Fibroblast of mammary gland (primary cell): ENCODE results near the gene LRP8.

Source experiments
- DNase-seq: peaks from one replicate; pipeline ENCODE4 v3.0.0-alpha.2; 2010; ENCODE audit warnings: low read depth
- H3K4me3 ChIP-seq: 2 replicates; pipeline ENCODE4 v1.5.1; 2011; ENCODE audit warnings: low read depth, mild to moderate bottlenecking, low read length, moderate library complexity; ENCODE audit not compliant: control insufficient read depth
- TF ChIP-seq, protein P1 (sequence below): conservative IDR thresholded peaks from 2 replicates; pipeline ENCODE4 v1.5.1; 2011; ENCODE audit warnings: low read depth, low read length, inconsistent platforms; ENCODE audit not compliant: control insufficient read depth, insufficient read depth

LRP8 gene

GRCh38 chr1:53295295-53295694 is 32.6 kb downstream of the LRP8 start:
- H3K4me3 ChIP-seq, result no peak overlapping the region
- TF ChIP-seq, protein P1, sequence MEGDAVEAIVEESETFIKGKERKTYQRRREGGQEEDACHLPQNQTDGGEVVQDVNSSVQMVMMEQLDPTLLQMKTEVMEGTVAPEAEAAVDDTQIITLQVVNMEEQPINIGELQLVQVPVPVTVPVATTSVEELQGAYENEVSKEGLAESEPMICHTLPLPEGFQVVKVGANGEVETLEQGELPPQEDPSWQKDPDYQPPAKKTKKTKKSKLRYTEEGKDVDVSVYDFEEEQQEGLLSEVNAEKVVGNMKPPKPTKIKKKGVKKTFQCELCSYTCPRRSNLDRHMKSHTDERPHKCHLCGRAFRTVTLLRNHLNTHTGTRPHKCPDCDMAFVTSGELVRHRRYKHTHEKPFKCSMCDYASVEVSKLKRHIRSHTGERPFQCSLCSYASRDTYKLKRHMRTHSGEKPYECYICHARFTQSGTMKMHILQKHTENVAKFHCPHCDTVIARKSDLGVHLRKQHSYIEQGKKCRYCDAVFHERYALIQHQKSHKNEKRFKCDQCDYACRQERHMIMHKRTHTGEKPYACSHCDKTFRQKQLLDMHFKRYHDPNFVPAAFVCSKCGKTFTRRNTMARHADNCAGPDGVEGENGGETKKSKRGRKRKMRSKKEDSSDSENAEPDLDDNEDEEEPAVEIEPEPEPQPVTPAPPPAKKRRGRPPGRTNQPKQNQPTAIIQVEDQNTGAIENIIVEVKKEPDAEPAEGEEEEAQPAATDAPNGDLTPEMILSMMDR, result no peak
- no peak for DNase-seq

DNA sequence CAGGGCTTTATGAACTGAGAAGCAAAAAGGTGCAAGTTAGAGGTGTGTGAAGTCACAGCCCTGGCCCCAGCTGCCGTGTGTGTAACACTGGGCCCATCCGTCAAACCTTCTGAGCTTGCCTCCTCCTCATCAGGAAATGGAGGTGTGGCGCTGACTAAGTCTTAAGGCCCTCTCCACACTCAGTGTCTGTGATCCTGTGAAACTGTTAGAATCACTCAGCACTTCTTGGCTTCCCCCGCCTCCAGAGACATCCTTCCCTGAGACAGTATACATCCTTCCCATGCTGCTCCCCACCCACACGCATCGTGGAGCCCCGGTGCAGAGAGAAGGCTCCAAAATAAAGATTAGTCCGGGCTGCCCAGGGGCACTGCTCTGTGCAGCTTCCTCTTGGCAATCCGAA is 33.3 kb downstream of the LRP8 start:
- H3K4me3 ChIP-seq, result no peak overlapping the region
- peak; percentile 69 for DNase-seq
- TF ChIP-seq, protein P1, result no peak

DNA sequence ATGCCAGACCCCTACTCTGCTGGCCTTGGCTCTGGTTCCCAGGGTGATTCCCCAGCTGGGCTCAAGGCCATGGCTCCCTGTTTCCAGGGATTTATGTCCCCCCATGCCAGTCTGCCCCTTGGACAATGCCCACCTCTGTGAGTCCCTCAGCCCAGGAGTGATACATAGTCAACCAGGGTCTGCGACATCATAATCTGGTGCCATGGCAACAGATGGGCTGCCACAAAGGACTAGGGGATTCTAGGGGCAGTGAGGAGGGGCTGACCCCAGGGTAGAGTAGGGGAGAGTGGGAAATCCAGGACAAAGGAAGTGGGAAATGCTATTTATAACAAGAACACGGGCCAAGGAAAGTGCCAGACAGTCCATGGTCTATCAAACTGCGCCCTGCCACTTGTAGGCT is 33.8 kb downstream of the LRP8 start:
- DNase-seq, result no peak
- H3K4me3 ChIP-seq, result no peak overlapping the region
- TF ChIP-seq, protein P1, result no peak

DNA sequence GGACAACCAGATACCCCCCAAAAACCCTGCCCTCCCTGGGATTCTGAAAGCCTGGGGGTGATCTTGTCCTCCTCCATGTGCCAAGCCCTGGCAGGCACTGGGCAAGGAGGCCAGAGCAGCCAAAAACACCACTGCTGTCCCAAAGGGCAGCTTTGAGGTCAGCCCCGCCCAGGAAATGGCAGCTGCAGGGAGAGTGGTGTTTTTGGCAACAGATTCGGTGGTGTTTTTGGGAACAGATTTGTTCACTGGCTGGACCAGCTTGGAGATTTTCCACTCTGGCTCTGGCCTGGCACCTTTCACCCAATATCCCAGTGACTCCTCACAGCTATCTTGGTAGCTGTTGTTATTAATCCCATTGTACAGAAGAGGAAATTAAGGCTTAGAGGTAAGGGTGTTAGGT is 34.7 kb downstream of the LRP8 start:
- TF ChIP-seq, protein P1, result no peak
- no peak overlapping the region for H3K4me3 ChIP-seq
- DNase-seq, result peak; percentile 51

- no peak overlapping the region for H3K4me3 ChIP-seq
- no peak for DNase-seq
- TF ChIP-seq, protein P1, result no peak
Observed at GRCh38 chr1:53292690-53293089, 35.2 kb downstream of the LRP8 start.

DNA sequence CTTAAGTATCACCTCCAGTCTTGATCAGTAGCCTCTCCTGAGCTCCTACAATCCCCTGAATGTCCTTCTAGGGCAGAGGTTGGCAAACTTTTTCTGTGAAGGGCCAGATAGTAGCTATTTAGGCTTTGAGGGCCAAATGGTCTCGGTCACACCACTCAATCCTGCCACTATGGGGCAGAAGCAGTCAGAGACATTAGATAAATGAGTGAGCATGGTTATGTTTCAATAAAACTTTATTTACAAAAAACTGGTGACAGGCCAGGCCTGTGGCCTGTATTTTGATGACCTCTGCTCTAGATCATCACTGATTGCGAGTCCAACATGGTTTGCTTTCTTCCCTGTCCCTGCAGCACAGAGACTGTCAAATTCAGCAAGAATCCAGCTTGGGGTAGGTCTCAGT is 36.3 kb downstream of the LRP8 start:
- DNase-seq, result no peak
- TF ChIP-seq, protein P1, result peak; percentile 20
- no peak overlapping the region for H3K4me3 ChIP-seq

- H3K4me3 ChIP-seq, result no peak overlapping the region
- TF ChIP-seq, protein P1, result no peak
- DNase-seq, result no peak
Observed at GRCh38 chr1:53288790-53289429, 39.0 kb downstream of the LRP8 start.
